Neutrophil (primary cell): ENCODE results near the gene NEGR1.

ENCODE experiments used
- H3K27ac ChIP-seq: fragments of 200-600 bp; sonication (generic); 2 replicates; pipeline ENCODE4 v1.5.1; 2016; ENCODE audit warnings: mild to moderate bottlenecking, moderate library complexity
- H3K27me3 ChIP-seq: fragments of 200-600 bp; sonication (generic); 2 replicates; pipeline ENCODE4 v1.6.0; 2016; ENCODE audit warnings: mild to moderate bottlenecking
- H3K36me3 ChIP-seq: fragments of 200-600 bp; sonication (generic); 2 replicates; pipeline ENCODE4 v1.5.1; 2017
- H3K4me1 ChIP-seq, 2 experiments: fragments of 200-600 bp in 1 of 2; sonication (generic) in 1 of 2; 1 replicate in 1 of 2; 2 replicates in 1 of 2; pipeline versions ENCODE4 v1.5.1 to v1.6.1; 2013 to 2016; ENCODE audit warnings: low read depth in 1 of 2, low read length in 1 of 2, mild to moderate bottlenecking in 1 of 2, moderate library complexity in 1 of 2; ENCODE audit not compliant: control insufficient read depth in 1 of 2, insufficient read depth in 1 of 2
- H3K4me3 ChIP-seq, 2 experiments: fragments of 200-600 bp in 1 of 2; sonication (generic) in 1 of 2; 1 replicate in 1 of 2; 2 replicates in 1 of 2; pipeline ENCODE4 v1.5.1; 2013 to 2016; ENCODE audit warnings: low read depth in 1 of 2, low read length in 1 of 2, mild to moderate bottlenecking in 1 of 2, moderate library complexity in 1 of 2
- H3K9me3 ChIP-seq: fragments of 200-600 bp; sonication (generic); 2 replicates; pipeline ENCODE4 v1.5.1; 2016
- TF ChIP-seq, protein P1 (sequence below): fragments of 200-600 bp; sonication (generic); IDR thresholded peaks from 2 replicates; pipeline ENCODE4 v1.5.1; 2016; ENCODE audit warnings: antibody characterized with exemption

The NEGR1 gene

DNA sequence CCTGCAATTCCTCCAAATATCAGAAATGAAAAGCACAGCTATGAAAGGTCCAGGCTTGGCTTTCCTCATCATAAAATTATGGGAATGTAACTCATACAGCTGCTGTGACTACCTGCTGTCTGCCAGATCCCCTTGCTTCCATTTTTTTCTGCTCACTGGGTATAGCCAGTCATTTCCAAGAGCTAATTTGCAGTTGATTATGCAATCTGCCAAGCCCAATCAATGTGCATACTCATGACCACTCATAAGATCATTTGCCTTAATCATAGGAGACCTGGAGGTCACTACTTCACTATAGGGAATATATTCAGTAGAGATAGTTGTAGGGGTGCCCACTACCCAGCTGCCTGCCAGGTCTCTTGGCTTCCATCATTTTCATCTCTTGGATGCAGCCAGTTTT, 783.8 kb downstream of the NEGR1 start:
- Histone ChIP-seq H3K27me3 (no peaks in the 10 kb centered on the region), H3K4me1 (no peaks in the 10 kb centered on the region), H3K4me3 (no peak overlapping the region), H3K9me3 (peaks cover 9% of the 10 kb centered on the region), H3K27ac (no peak overlapping the region), H3K36me3 (no peaks in the 10 kb centered on the region)
- TF ChIP-seq, protein P1, sequence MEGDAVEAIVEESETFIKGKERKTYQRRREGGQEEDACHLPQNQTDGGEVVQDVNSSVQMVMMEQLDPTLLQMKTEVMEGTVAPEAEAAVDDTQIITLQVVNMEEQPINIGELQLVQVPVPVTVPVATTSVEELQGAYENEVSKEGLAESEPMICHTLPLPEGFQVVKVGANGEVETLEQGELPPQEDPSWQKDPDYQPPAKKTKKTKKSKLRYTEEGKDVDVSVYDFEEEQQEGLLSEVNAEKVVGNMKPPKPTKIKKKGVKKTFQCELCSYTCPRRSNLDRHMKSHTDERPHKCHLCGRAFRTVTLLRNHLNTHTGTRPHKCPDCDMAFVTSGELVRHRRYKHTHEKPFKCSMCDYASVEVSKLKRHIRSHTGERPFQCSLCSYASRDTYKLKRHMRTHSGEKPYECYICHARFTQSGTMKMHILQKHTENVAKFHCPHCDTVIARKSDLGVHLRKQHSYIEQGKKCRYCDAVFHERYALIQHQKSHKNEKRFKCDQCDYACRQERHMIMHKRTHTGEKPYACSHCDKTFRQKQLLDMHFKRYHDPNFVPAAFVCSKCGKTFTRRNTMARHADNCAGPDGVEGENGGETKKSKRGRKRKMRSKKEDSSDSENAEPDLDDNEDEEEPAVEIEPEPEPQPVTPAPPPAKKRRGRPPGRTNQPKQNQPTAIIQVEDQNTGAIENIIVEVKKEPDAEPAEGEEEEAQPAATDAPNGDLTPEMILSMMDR: no peak

DNA sequence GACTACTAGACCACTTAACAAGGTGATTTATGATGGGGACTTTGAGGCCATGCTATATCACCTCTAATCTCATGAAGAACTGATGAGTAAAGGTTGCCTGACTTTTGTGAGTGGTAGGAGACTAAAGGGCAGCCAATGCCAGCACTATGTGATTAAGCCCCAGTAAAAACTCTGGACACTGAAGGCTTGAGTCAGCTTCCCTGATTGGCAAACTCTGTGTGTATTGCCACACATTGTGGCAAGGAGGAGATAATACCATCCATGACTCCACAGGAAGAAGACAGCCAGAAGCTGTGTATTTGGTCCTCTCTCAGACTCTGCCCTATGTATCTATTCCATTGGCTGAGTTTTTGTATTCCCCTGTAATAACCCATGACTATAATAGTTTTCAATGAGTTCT, 788.2 kb downstream of the NEGR1 start:
- H3K27me3 ChIP-seq: no peaks in the 10 kb centered on the region
- H3K4me3 ChIP-seq: no peak overlapping the region
- no peaks in the 10 kb centered on the region for H3K36me3 ChIP-seq
- H3K9me3 ChIP-seq: no peaks in the 10 kb centered on the region
- TF ChIP-seq, protein P1: no peak
- H3K27ac ChIP-seq: no peak overlapping the region
- H3K4me1 ChIP-seq: no peaks in the 10 kb centered on the region

DNA sequence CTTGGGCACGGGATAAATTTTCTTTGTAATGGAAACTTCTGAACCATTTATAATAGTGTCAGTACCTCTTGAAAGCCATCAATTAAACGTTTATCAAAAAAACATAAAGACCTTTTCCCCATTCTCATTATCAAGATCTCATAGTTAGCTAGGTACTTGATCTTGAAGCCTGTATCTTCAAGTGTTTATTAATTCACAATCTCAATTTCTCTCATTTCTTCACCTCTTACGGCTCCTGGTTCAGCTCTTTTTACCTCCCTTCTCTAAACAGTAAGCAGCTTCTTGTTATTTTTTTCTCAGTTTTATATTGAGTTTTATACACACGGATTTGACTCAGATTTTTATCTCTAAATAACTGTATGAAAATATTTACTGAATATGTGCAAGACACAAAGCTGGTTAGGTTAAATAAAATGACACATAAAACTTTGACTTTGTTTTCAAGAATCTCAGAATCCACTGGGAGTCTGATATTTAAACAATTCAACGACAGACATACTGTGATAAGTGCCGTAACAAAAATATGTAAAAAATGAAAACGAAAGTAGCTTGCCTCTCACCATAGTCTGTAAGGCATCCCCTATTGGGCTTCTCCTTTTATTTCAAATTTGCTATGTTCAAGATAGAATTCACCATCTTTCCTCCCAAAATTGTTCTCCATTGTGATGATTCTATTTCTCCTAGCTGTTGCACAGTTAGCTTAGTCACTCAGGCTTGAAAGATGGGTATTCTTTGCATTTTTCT, 789.9 kb downstream of the NEGR1 start:
- Histone ChIP-seq H3K4me1 (no peaks in the 10 kb centered on the region), H3K4me3 (no peak overlapping the region), H3K27ac (no peak overlapping the region), H3K36me3 (no peaks in the 10 kb centered on the region), H3K27me3 (no peaks in the 10 kb centered on the region), H3K9me3 (no peaks in the 10 kb centered on the region)
- TF ChIP-seq, protein P1: no peak

DNA sequence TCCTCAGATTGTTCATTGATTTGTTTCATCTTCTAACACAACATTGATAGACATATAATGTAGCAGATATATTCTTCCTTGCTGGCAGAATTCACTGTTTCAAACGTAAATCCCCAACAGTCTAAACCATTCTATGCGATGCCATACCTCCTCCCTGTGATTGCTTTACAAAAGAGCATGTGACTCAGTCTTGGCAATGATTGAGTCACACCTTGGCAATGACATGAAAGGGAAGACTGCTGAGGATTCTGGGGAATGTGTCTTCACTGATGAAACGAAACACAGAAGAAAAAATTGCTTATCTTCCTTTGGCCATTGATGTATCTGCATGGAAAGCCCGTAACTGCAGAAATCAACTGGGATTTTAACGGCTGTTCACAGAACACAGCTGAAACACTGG, 791.9 kb downstream of the NEGR1 start:
- TF ChIP-seq, protein P1: no peak
- no peak overlapping the region for H3K27ac ChIP-seq
- no peaks in the 10 kb centered on the region for H3K9me3 ChIP-seq
- H3K4me3 ChIP-seq: no peak overlapping the region
- H3K36me3 ChIP-seq: no peaks in the 10 kb centered on the region
- H3K4me1 ChIP-seq: no peaks in the 10 kb centered on the region
- no peaks in the 10 kb centered on the region for H3K27me3 ChIP-seq

DNA sequence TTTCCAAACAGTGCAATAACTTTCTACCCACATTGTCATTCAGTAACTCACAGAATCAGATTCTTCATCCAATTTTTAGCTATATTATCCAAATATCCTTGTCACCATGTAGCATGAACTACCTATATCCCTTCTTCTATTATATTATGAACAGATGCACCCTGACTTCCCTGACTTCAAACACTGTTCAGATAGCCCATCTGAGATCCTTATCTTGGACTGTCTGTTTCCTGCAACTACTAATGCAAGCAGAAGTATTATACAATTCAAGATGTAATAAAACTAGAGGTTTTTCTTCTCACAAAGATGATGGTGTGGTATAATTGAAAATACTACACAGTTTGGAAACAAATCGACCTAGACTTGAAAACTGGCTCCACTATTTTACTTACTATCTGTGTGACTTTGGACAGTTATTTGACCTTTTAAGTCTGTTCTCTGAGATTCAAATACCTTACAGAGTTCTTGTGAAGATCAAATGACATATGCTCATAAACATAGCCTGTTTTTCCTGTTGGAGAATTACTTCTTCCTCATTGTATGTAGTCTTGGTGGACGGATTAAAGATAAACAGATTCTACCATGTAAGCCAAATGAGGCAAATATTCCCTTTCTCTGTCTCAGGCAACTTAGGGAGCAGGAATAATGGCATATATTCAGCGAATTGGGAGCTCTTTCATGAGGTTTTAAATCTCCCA, 793.6 kb downstream of the NEGR1 start:
- no peaks in the 10 kb centered on the region for H3K4me1 ChIP-seq
- TF ChIP-seq, protein P1: no peak
- no peaks in the 10 kb centered on the region for H3K9me3 ChIP-seq

More for the DNA sequence above, 793.6 kb downstream of the NEGR1 start:
- Histone ChIP-seq H3K27me3 (no peaks in the 10 kb centered on the region), H3K4me3 (no peak overlapping the region), H3K36me3 (no peaks in the 10 kb centered on the region), H3K27ac (no peak overlapping the region)
